Nephron (organoid): ENCODE data around the gene CDC25B.
A peak's percentile ranks its signal among the peaks of the same experiment; 100 is the strongest.

ENCODE experiments used
- H3K27ac Mint-ChIP-seq, 3 experiments: 2 replicates each; pipeline ENCODE4 v1.8.0; 2020; ENCODE audit warnings: mixed read lengths in 3 of 3, mild to moderate bottlenecking in 2 of 3, moderate library complexity in 1 of 3
- H3K27me3 Mint-ChIP-seq: 2 replicates; pipeline ENCODE4 v1.8.0; 2021; ENCODE audit warnings: low read depth, mild to moderate bottlenecking, moderate library complexity, mixed read lengths
- H3K36me3 Mint-ChIP-seq: 2 replicates; pipeline ENCODE4 v1.8.0; 2020; ENCODE audit warnings: low read depth, mixed read lengths
- H3K4me1 Mint-ChIP-seq: 2 replicates; pipeline ENCODE4 v1.8.0; 2020; ENCODE audit warnings: mixed read lengths
- H3K4me3 Mint-ChIP-seq, 3 experiments: 2 replicates each; pipeline ENCODE4 v1.8.0; 2020; ENCODE audit warnings: mild to moderate bottlenecking in 3 of 3, mixed read lengths in 3 of 3, moderate library complexity in 2 of 3
- H3K9me3 Mint-ChIP-seq: 2 replicates; pipeline ENCODE4 v1.8.0; 2020; ENCODE audit warnings: mixed read lengths
- CTCF ChIP-seq, 3 experiments: fragments of 200-600 bp; sonication (generic); IDR thresholded peaks; one replicate each; pipeline ENCODE4 v1.5.0; 2021; ENCODE audit warnings: antibody characterized with exemption in 3 of 3; ENCODE audit not compliant: unreplicated experiment in 3 of 3

The CDC25B gene

GRCh38 chr20:3751305-3751674 lies 44.8 kb upstream of the CDC25B start:
- H3K27me3 Mint-ChIP-seq: peaks cover 47% of the 10 kb centered on the region
- no peak overlapping the region for H3K27ac Mint-ChIP-seq
- no peaks in the 10 kb centered on the region for H3K9me3 Mint-ChIP-seq
- peak in 1 of 3 experiments; percentile 13 for TF ChIP-seq CTCF (IDR thresholded peaks at IDR 0.05; ENCODE audit: unreplicated experiment in 3 of 3)
- H3K4me3 Mint-ChIP-seq: no peak overlapping the region
- H3K4me1 Mint-ChIP-seq: no peaks in the 10 kb centered on the region
- H3K36me3 Mint-ChIP-seq: peaks cover 31% of the 10 kb centered on the region

GRCh38 chr20:3751675-3752385 lies 44.3 kb upstream of the CDC25B start:
- no peak overlapping the region for H3K27ac Mint-ChIP-seq
- H3K36me3 Mint-ChIP-seq: peaks cover 26% of the 10 kb centered on the region
- no peaks in the 10 kb centered on the region for H3K4me1 Mint-ChIP-seq
- no peaks in the 10 kb centered on the region for H3K9me3 Mint-ChIP-seq
- no peak for TF ChIP-seq CTCF (IDR thresholded peaks at IDR 0.05; ENCODE audit: unreplicated experiment in 3 of 3)
- H3K27me3 Mint-ChIP-seq: peaks cover 42% of the 10 kb centered on the region
- H3K4me3 Mint-ChIP-seq: no peak overlapping the region

GRCh38 chr20:3752386-3752759 lies 43.7 kb upstream of the CDC25B start:
- peaks cover 23% of the 10 kb centered on the region for H3K36me3 Mint-ChIP-seq

GRCh38 chr20:3753098-3753497 lies 43.0 kb upstream of the CDC25B start:
- H3K27ac Mint-ChIP-seq: peak overlapping the region in 1 of 3 experiments; percentile 75
- H3K27me3 Mint-ChIP-seq: peaks cover 30% of the 10 kb centered on the region
- H3K36me3 Mint-ChIP-seq: peaks cover 24% of the 10 kb centered on the region
- H3K4me3 Mint-ChIP-seq: no peak overlapping the region
- TF ChIP-seq CTCF (IDR thresholded peaks at IDR 0.05; ENCODE audit: unreplicated experiment in 3 of 3): peak; percentile 56 to 67 (median 60)
- no peaks in the 10 kb centered on the region for H3K4me1 Mint-ChIP-seq
- no peaks in the 10 kb centered on the region for H3K9me3 Mint-ChIP-seq

More at GRCh38 chr20:3752386-3752759, 43.7 kb upstream of the CDC25B start:
- no peaks in the 10 kb centered on the region for H3K4me1 Mint-ChIP-seq
- H3K9me3 Mint-ChIP-seq: no peaks in the 10 kb centered on the region
- no peak overlapping the region for H3K27ac Mint-ChIP-seq
- H3K27me3 Mint-ChIP-seq: peaks cover 36% of the 10 kb centered on the region
- H3K4me3 Mint-ChIP-seq: no peak overlapping the region
- no peak for TF ChIP-seq CTCF (IDR thresholded peaks at IDR 0.05; ENCODE audit: unreplicated experiment in 3 of 3)

GRCh38 chr20:3753501-3754275 lies 42.4 kb upstream of the CDC25B start:
- Mint-ChIP-seq H3K36me3 (peaks cover 26% of the 10 kb centered on the region), H3K9me3 (no peaks in the 10 kb centered on the region)

More at GRCh38 chr20:3753501-3754275, 42.4 kb upstream of the CDC25B start:
- TF ChIP-seq CTCF (IDR thresholded peaks at IDR 0.05; ENCODE audit: unreplicated experiment in 3 of 3): no peak
- Mint-ChIP-seq H3K4me1 (no peaks in the 10 kb centered on the region), H3K27me3 (peaks cover 25% of the 10 kb centered on the region), H3K4me3 (no peak overlapping the region), H3K27ac (no peak overlapping the region)
